GM12873 (cell line): ENCODE measurements around the gene FARP1.

ENCODE experiments used
- TF ChIP-seq, protein P1 (sequence below): IDR thresholded peaks from 2 replicates; pipeline ENCODE4 v1.5.1; 2012; ENCODE audit warnings: low read depth, mild to moderate bottlenecking, moderate library complexity, low read length, control low read depth; ENCODE audit not compliant: insufficient read depth; ENCODE audit errors: missing control alignments

FARP1 gene

DNA sequence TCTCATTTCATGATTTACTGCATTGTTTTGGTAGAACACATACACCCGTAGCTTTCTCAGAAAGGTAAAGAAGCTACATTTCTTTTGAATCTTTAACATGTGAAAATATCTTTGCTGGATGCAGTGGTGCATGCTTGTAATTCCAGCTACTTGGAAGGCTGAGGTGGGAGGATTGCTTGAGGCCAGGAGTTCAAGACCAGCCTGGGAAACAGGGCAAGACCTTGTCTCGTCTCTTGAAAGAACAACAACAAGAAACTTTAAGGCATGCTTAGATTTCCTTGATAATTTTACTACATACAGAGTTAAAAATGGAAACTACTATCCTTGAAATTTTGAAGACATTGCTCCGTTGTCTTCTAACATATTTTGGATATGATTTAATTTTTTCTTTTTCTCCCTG lies 26.4 kb downstream of the FARP1 start:
- TF ChIP-seq, protein P1, sequence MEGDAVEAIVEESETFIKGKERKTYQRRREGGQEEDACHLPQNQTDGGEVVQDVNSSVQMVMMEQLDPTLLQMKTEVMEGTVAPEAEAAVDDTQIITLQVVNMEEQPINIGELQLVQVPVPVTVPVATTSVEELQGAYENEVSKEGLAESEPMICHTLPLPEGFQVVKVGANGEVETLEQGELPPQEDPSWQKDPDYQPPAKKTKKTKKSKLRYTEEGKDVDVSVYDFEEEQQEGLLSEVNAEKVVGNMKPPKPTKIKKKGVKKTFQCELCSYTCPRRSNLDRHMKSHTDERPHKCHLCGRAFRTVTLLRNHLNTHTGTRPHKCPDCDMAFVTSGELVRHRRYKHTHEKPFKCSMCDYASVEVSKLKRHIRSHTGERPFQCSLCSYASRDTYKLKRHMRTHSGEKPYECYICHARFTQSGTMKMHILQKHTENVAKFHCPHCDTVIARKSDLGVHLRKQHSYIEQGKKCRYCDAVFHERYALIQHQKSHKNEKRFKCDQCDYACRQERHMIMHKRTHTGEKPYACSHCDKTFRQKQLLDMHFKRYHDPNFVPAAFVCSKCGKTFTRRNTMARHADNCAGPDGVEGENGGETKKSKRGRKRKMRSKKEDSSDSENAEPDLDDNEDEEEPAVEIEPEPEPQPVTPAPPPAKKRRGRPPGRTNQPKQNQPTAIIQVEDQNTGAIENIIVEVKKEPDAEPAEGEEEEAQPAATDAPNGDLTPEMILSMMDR, result no peak

DNA sequence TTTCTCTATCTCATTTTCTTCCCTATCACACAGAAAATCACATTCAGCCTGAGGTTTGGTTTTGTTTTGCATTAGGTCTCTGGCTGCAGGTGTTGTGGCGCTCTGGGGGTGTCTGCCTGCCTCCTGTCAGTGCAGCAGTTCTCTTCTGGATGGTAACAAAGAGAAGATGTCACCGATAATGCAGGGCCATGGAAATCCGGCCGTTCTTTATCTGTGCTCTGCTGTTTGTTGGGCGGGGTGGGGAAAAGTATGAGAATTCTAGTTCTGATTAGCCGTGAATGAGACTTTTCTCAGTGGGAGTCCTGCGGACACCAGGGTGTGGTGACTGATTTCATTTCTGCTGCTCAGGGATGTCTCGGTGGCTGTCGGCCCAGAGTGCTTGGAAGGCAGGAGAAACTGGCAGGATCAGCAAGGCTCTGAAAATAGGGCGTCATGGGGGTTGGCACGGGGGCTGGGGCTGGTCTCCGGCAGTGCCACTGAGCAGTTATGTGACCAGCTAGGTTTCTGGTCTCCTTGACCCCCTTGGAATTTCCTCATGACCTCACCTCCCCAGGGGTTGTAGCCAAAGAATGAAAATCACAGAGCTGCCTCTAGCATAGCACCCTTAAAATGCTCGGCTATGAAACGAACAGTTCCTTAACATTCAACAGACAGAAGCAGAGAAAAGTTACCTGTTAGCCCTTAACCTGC lies 29.2 kb downstream of the FARP1 start:
- TF ChIP-seq, protein P1, result no peak

DNA sequence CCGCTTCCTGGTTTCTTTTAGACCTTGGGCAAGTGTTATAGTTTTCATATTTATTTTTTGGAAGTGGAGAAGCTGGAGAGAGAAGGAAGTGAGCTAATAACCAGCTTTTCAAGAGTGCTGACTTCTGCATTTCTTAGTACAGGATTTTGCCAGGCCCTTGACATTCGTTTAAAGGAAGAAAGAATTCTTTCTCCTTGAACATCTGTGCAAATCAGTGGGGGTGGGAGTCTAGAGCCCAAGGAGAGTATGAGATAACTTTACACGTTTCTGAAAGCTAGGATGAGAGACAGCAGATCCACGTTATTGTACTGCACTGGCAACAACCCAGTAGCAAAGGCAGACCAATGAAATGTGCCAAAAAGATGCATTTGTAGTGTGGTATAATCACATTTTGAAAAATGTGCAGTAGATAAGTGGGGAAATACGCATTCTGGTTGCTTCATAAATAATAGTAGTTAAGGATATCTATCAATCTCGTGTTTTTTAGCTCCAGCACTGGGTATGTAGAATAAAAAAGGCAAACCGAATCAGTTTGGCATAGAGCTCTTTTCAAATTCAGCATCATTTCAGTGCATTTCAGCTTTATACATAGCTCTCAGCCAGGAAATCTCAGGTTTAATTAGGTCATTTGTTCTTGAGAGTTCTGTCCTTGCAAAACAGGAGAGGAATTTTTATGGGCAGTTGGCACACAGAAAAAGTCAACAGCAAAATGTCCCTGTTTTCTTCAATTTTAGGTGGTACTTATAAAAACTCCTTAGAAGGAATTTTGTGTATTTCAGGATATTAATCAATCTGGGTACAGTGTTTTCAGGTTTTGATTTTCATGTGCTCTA lies 29.9 kb downstream of the FARP1 start:
- TF ChIP-seq, protein P1, result no peak

DNA sequence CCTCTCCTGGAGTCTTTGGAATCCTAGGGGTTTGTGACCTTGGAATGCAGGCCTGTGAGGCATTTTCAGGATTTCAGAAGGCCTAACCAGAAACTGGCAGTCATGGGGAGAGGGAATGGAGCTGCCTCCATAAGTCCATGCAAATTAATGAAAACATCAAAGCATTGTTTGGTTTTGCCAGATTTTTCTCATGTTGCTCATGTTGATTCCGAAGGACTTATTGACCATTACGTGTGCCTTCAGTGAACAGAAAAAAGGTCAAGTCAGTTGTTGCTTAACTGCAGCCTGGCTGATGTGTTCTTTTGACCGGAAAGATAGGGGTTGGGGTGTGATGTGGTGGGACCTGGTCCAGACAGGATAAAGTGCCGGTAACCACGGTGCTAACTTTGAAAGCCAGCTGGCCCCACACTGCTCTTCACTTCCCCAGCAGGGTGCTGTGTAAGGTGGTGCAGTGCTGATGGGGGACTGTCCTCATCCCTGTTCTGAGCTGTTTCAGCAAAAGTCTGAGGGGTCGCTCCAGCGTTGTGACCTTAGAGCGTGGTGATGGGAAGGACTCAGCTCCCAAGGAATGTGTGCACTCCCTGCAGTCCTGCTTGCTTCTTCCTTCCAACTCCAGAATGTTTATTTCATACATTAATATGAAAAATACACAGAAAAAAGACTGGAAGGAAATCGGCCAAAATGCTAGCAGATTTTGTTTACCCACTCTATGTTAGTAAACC lies 30.7 kb downstream of the FARP1 start:
- TF ChIP-seq, protein P1, result no peak

DNA sequence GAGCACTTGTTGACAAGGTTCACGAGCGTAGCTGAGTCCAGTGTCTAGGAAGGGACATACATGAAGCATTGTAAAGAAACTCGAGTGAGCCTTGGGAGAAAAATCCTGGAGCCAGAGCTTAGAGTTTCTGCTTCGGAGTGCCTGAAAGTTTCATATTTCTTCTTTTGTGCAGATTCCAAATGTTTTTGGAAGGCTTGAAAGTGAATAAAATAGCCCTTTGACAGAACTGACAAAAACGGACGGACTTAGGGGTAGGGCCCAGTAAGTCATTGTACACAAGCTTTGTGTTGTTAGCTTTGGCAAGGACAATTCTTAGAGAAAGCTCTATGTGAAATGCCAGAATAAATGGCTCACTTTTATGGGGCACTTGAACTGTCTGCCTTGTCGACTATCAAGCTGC lies 31.4 kb downstream of the FARP1 start:
- TF ChIP-seq, protein P1, result no peak

DNA sequence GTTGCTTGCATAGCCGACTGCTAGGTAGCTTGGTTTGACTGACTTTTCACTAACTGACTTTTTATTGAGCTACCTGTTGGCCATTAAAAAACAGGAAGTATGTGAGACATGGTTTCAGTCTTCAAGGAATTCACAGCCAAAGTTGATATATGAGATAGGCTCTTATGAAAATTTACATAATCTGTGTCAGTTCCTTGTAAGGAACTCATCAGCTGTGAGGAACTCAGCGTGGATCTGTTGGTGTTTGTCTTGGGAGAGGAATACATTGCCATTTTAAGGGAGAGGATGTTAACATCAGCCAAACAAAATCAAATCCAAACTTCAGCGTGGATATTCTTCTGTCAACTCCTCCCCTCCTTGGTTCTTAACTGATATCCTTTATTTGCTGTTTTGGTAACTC lies 32.1 kb downstream of the FARP1 start:
- TF ChIP-seq, protein P1, result no peak

DNA sequence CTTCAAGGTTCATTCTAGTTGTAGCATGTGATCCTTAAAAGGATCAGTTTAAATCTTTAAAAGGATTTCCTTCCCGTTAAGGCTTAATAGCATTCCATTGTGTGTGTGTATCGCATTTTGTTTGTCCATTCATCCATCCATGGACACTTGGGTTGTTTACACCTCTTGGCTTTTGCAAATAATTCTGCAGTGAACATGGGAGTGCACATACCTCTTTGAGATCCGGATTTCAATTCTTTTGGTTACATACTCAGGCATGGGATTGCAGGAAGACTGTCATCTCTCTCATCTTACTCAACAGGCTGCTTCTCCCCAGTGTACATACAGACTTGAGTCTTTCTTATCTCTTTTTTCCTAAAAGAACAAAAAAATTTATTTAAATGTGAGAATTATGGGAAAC lies 32.9 kb downstream of the FARP1 start:
- TF ChIP-seq, protein P1, result no peak
